AG04449 (cell line): ENCODE results near the gene ELP4.

Experiments used
- CTCF ChIA-PET: fragments of 350-600 bp; formaldehyde crosslinking; extraction: SDS; loops from one replicate; lab custom pipeline; 2021; ENCODE audit warnings: antibody characterized with exemption; lab: Yijun Ruan, JAX
- POLR2A ChIA-PET: fragments of 400-600, 350-600 bp; formaldehyde crosslinking; extraction: SDS; loops from one replicate; lab custom pipeline; 2020; ENCODE audit warnings: antibody characterized with exemption, inconsistent platforms; lab: Yijun Ruan, JAX
- DNase-seq: peaks from one replicate; pipeline ENCODE4 v3.0.0-alpha.2; 2010; ENCODE audit warnings: low read depth, low spot score
- H3K4me3 ChIP-seq: 2 replicates; pipeline ENCODE4 v1.5.1; 2011; ENCODE audit warnings: low read depth, mild to moderate bottlenecking, control low read depth, low read length
- CTCF ChIP-seq: IDR thresholded peaks from one replicate; pipeline ENCODE4 v1.5.1; 2011; ENCODE audit warnings: mild to moderate bottlenecking, moderate library complexity, low read length, control low read depth, inconsistent platforms; ENCODE audit not compliant: insufficient read depth; ENCODE audit errors: missing control alignments

ELP4 gene

GRCh38 chr11:31805037-31805628, 295.6 kb downstream of the ELP4 start:
- H3K4me3 ChIP-seq = no peak overlapping the region
- POLR2A ChIA-PET = no interaction called here
- DNase-seq = no peak
- no peak for TF ChIP-seq CTCF
- CTCF ChIA-PET = interaction anchor here (1.7 kb wide), 1 partner anchor 369 kb away, joined by 4 read pairs; no protein-coding TSS in a partner anchor

GRCh38 chr11:31805629-31806185, 296.1 kb downstream of the ELP4 start:
- no peak for TF ChIP-seq CTCF
- no peak for DNase-seq
- ChIA-PET CTCF (interaction anchor here (1.7 kb wide), 1 partner anchor 368 kb away, joined by 4 read pairs; no protein-coding TSS in a partner anchor), POLR2A (no interaction called here)
- no peak overlapping the region for H3K4me3 ChIP-seq

GRCh38 chr11:31806186-31806927, 296.8 kb downstream of the ELP4 start:
- no peak for TF ChIP-seq CTCF
- CTCF ChIA-PET = interaction anchor here (1.1 to 1.7 kb wide), 2 partner anchors 165 to 367 kb away, joined by 3 to 4 read pairs; no protein-coding TSS in a partner anchor
- POLR2A ChIA-PET = no interaction called here
- DNase-seq = no peak
- H3K4me3 ChIP-seq = no peak overlapping the region

- TF ChIP-seq CTCF = no peak
- H3K4me3 ChIP-seq = no peak overlapping the region
- DNase-seq = no peak
- ChIA-PET POLR2A (no interaction called here), CTCF (interaction anchor here (1.1 kb wide), 1 partner anchor 166 kb away, joined by 3 read pairs; no protein-coding TSS in a partner anchor)
These were observed 297.6 kb downstream of the ELP4 start for GRCh38 chr11:31806928-31807798.

- ChIA-PET CTCF (interaction anchor here (0.6 to 1.1 kb wide), 2 partner anchors 167 to 227 kb away, joined by 3 read pairs; no protein-coding TSS in a partner anchor), POLR2A (no interaction called here)
- no peak overlapping the region for H3K4me3 ChIP-seq
These were observed 298.5 kb downstream of the ELP4 start for GRCh38 chr11:31807799-31808667.

More at GRCh38 chr11:31807799-31808667, 298.5 kb downstream of the ELP4 start:
- no peak for TF ChIP-seq CTCF
- DNase-seq = no peak
